Endodermal cell (in vitro differentiated cells): ENCODE measurements around the gene TMEM222. TPM values are rescaled to one million over a fixed set of nuclear protein-coding genes. Genes with fewer than 3 reads are reported as not detected.

Experiments used
- DNase-seq: peaks from one replicate; pipeline ENCODE4 v3.0.0-alpha.2; 2017
- H3K27ac ChIP-seq: 2 replicates; pipeline ENCODE4 v1.5.1; 2013; ENCODE audit warnings: mild to moderate bottlenecking, low read depth, low read length, moderate library complexity
- H3K27me3 ChIP-seq: 2 replicates; pipeline ENCODE4 v1.6.1; 2013; ENCODE audit warnings: mild to moderate bottlenecking, low read length, moderate library complexity; ENCODE audit not compliant: insufficient read depth, control insufficient read depth, poor library complexity, severe bottlenecking
- H3K36me3 ChIP-seq: 2 replicates; pipeline ENCODE4 v1.7.0; 2013; ENCODE audit warnings: mild to moderate bottlenecking, low read length, moderate library complexity; ENCODE audit not compliant: control insufficient read depth, insufficient read depth
- H3K4me1 ChIP-seq: one replicate; pipeline ENCODE4 v1.7.0; 2013; ENCODE audit warnings: low read length; ENCODE audit not compliant: control insufficient read depth, insufficient read depth
- H3K4me3 ChIP-seq: 2 replicates; pipeline ENCODE4 v1.5.1; 2013; ENCODE audit warnings: mild to moderate bottlenecking, low read length, moderate library complexity
- H3K9ac ChIP-seq: 2 replicates; pipeline ENCODE4 v1.6.1; 2013; ENCODE audit warnings: mild to moderate bottlenecking, low read length, moderate library complexity; ENCODE audit not compliant: poor library complexity, severe bottlenecking; ENCODE audit errors: extremely low read depth
- H3K9me3 ChIP-seq: 2 replicates; pipeline ENCODE4 v1.6.1; 2013; ENCODE audit warnings: mild to moderate bottlenecking, low read length, moderate library complexity; ENCODE audit not compliant: control insufficient read depth
- H3K27ac Mint-ChIP-seq: 2 replicates; pipeline ENCODE4 v1.8.0; 2020; ENCODE audit warnings: mixed read lengths
- H3K27me3 Mint-ChIP-seq: 2 replicates; pipeline ENCODE4 v1.8.0; 2021; ENCODE audit warnings: mild to moderate bottlenecking, mixed read lengths; ENCODE audit not compliant: insufficient read depth
- H3K36me3 Mint-ChIP-seq: 2 replicates; pipeline ENCODE4 v1.8.0; 2020; ENCODE audit warnings: low read depth, mixed read lengths
- H3K4me1 Mint-ChIP-seq: 2 replicates; pipeline ENCODE4 v1.8.0; 2020; ENCODE audit warnings: mixed read lengths
- H3K4me3 Mint-ChIP-seq: 2 replicates; pipeline ENCODE4 v1.8.0; 2020; ENCODE audit warnings: mild to moderate bottlenecking, moderate library complexity, mixed read lengths
- H3K9me3 Mint-ChIP-seq: 2 replicates; pipeline ENCODE4 v1.8.0; 2020; ENCODE audit warnings: mild to moderate bottlenecking, mixed read lengths
- WGBS, 2 experiments: methylation state at CpG; one replicate each; pipeline versions ENCODE4 v1.1.5 to v1.1.7; 2013; ENCODE audit warnings: missing lambda C conversion rate in 2 of 2, mixed read lengths in 1 of 2; ENCODE audit not compliant: insufficient coverage in 1 of 2, insufficient read length in 1 of 2; 5-methylcytosine and 5-hydroxymethylcytosine counted together
- long read RNA-seq, 4 experiments: library from polyadenylated mRNA in 2 of 4; library from RNA in 1 of 4; library from capped mRNA in 1 of 4; stranded (forward) in 3 of 4; unstranded in 1 of 4; transcript quantifications; one replicate each; pipeline ENCODE4 v2.0.0, GENCODE V29; 2020 to 2021; ENCODE audit warnings: inconsistent platforms in 1 of 4
- polyA plus RNA-seq, 2 experiments: library from polyadenylated mRNA; stranded (reverse); fragments of 50-300 nt; gene quantifications; one replicate each; pipeline ENCODE4 v1.2.3, GENCODE V29; 2013
- total RNA-seq, 2 donors: library from RNA; stranded (reverse); fragmentation: NEBNext Ultra II Directional in 1 of 2; extraction: Animal tissue kit (Norgen Biotek cat#: 25700) in 1 of 2; gene quantifications; 2 replicates in 1 of 2; 3 replicates in 1 of 2; pipeline ENCODE4 v1.2.1, GENCODE V29; 2021
- TF ChIP-seq, protein P1 (sequence below): fragments of 200-600 bp; sonication (generic); conservative IDR thresholded peaks from 2 replicates; pipeline ENCODE4 v1.5.0; 2021; ENCODE audit warnings: antibody characterized with exemption, mild to moderate bottlenecking

Gene TMEM222, protein sequence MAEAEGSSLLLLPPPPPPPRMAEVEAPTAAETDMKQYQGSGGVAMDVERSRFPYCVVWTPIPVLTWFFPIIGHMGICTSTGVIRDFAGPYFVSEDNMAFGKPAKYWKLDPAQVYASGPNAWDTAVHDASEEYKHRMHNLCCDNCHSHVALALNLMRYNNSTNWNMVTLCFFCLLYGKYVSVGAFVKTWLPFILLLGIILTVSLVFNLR
- 10 to 100 TPM; 26.0 to 31.8 TPM for total RNA-seq
- 22.2 TPM for polyA plus RNA-seq (2013, experiment 1 of 2)
- 22.5 TPM for polyA plus RNA-seq (2013, experiment 2 of 2)
- long read RNA-seq, experiment 1, transcript TMEM222-211 (6 exons, 1,613 nt): major isoform, 14 of 23 reads
- long read RNA-seq, experiment 1, partial matches to known transcripts: 2 of 23 reads
- long read RNA-seq, experiment 1, other reads (novel, unspliced or antisense): 5 of 23 reads
- long read RNA-seq, experiment 2, transcript TMEM222-202 (7 exons, 1,665 nt): minor isoform, 5 of 40 reads
- long read RNA-seq, experiment 2, transcript TMEM222-211 (6 exons, 1,613 nt): major isoform, 22 of 40 reads
- long read RNA-seq, experiment 2, partial matches to known transcripts: 4 of 40 reads
- long read RNA-seq, experiment 2, other reads (novel, unspliced or antisense): 8 of 40 reads
- long read RNA-seq, experiment 3, transcript TMEM222-202 (7 exons, 1,665 nt): minor isoform, 13 of 142 reads
- long read RNA-seq, experiment 3, transcript TMEM222-211 (6 exons, 1,613 nt): major isoform, 99 of 142 reads
- long read RNA-seq, experiment 3, transcript TMEM222-203 (5 exons, 1,071 nt): minor isoform, 6 of 142 reads
- long read RNA-seq, experiment 3, partial matches to known transcripts: 4 of 142 reads
- long read RNA-seq, experiment 3, other reads (novel, unspliced or antisense): 15 of 142 reads
- long read RNA-seq, experiment 4, transcript TMEM222-211 (6 exons, 1,613 nt): major isoform, 75 of 95 reads
- long read RNA-seq, experiment 4, transcript TMEM222-202 (7 exons, 1,665 nt): minor isoform, 7 of 95 reads
- long read RNA-seq, experiment 4, partial matches to known transcripts: 1 of 95 reads
- long read RNA-seq, experiment 4, other reads (novel, unspliced or antisense): 4 of 95 reads

DNA sequence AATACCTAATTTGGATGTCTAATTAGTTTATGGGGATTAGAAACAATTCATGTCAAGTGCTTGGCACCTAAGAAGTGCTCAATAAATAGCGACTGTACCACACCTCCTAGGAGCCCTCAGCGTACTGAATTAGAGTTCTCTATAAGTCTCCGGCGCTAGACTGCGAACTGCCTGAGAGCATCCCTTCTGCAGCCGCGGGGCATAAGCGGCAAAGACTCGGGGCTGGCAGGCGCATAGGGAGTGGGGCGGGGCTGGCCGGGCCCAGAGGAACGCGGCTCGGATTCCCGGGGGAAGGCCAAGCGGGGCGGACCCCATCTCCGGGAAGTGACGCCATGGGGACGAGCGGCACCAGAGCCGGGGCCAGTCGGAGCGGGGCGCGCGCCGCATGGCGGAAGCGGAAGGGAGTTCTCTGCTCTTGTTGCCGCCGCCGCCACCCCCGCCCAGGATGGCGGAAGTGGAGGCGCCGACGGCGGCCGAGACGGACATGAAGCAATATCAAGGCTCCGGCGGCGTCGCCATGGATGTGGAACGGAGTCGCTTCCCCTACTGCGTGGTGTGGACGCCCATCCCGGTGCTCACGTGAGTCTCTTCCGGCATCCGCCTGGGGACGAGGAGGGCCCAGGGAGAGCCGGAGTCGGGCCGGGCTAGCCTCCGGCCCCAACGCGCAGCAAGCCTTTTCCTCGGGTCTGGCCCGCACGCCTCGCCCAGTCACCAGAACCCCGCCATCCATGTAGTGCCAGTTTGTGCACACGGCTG lies at the start of gene TMEM222:
TMEM222 (plus strand) TSS at position 351 of the 756 bp plus-strand sequence; CDS start at position 386, 35 bp downstream.
- DNase-seq: peak; percentile 99
- Mint-ChIP-seq H3K27ac (peak within 1 kb of the TSS; percentile 97), H3K27me3 (no peaks in the 10 kb centered on the region), H3K36me3 (peaks cover 24% of the 10 kb centered on the region), H3K4me1 (peaks cover 5% of the 10 kb centered on the region), H3K9me3 (no peaks in the 10 kb centered on the region), H3K4me3 (peak within 1 kb of the TSS; percentile 96)
- Histone ChIP-seq H3K9ac (peak within 1 kb of the TSS; percentile 96), H3K4me3 (peak within 1 kb of the TSS; percentile 100), H3K36me3 (peaks cover 29% of the 10 kb centered on the region), H3K27me3 (no peaks in the 10 kb centered on the region), H3K27ac (peak within 1 kb of the TSS; percentile 81), H3K9me3 (no peaks in the 10 kb centered on the region), H3K4me1 (peaks cover 6% of the 10 kb centered on the region)
- 0 to 1% methylated on average over 37 to 67 of the region's 67 CpGs for WGBS, 2 experiments
- TF ChIP-seq, protein P1, sequence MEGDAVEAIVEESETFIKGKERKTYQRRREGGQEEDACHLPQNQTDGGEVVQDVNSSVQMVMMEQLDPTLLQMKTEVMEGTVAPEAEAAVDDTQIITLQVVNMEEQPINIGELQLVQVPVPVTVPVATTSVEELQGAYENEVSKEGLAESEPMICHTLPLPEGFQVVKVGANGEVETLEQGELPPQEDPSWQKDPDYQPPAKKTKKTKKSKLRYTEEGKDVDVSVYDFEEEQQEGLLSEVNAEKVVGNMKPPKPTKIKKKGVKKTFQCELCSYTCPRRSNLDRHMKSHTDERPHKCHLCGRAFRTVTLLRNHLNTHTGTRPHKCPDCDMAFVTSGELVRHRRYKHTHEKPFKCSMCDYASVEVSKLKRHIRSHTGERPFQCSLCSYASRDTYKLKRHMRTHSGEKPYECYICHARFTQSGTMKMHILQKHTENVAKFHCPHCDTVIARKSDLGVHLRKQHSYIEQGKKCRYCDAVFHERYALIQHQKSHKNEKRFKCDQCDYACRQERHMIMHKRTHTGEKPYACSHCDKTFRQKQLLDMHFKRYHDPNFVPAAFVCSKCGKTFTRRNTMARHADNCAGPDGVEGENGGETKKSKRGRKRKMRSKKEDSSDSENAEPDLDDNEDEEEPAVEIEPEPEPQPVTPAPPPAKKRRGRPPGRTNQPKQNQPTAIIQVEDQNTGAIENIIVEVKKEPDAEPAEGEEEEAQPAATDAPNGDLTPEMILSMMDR: peak; percentile 28

DNA sequence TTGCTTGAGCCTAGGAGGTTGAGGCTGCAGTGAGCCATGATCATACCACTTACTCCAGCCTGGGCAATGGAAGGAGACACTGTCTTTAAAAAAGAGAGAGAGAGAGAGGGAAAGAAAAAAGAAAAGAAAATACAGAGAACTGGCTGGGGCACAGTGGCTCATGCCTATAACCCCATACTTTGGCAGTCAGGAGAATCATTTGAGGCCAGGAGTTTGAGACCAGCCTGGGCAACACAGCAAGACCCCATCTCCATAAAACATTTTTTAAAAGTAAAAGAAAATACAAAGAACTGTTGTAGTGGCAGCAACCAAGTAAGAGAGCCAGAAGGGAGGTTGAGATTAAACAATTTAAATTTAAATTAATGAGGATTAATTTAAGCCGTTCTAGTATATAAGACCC lies 47.8 kb upstream of the TMEM222 start:
- no peak overlapping the region for H3K27ac ChIP-seq
- H3K4me3 ChIP-seq: no peak overlapping the region
- H3K9ac ChIP-seq: no peak overlapping the region
- Mint-ChIP-seq H3K36me3 (peaks cover 36% of the 10 kb centered on the region), H3K9me3 (peaks cover 17% of the 10 kb centered on the region), H3K4me3 (no peak overlapping the region), H3K4me1 (no peaks in the 10 kb centered on the region), H3K27ac (no peak overlapping the region), H3K27me3 (no peaks in the 10 kb centered on the region)
- peaks cover 14% of the 10 kb centered on the region for H3K9me3 ChIP-seq
- TF ChIP-seq, protein P1: no peak
- H3K27me3 ChIP-seq: no peaks in the 10 kb centered on the region
- no peaks in the 10 kb centered on the region for H3K4me1 ChIP-seq
- WGBS, 2 experiments: 88 to 100% methylated on average over 1 of the region's 1 CpG
- no peak for DNase-seq
- H3K36me3 ChIP-seq: peaks cover 5% of the 10 kb centered on the region
